Measurements from ENCODE around the gene CHN2.

DNA sequence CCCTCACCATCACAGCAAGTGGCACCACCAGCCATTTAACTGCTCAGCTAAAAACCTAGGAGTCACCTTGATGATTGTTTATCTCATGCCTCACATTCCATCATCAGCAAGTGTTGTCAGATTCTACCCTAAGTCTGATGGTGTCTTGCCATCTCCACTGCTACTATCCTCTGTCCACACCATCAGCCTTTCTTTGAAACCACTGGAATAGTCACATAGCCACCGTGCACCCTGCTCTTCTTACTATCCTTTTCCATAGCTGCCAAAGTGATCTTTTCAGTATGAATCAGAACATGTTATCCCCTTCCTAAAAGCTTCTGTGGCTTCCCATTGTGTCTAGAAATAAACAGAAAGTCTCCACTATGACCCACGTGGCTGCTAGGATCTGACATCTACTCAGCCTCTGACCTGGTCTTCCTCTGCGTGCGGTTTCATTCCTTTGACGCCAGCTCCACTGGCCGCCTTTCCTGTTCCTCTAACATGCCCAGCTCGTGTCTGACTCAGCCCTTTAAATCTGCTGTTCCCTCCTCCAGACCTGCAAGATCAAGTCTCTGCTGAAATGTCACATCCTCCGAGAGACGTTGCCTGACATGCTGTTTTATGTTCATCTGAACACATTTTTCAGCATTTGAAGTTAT, 16.5 kb upstream of the CHN2 start:
- TF ChIP-seq, protein P1, sequence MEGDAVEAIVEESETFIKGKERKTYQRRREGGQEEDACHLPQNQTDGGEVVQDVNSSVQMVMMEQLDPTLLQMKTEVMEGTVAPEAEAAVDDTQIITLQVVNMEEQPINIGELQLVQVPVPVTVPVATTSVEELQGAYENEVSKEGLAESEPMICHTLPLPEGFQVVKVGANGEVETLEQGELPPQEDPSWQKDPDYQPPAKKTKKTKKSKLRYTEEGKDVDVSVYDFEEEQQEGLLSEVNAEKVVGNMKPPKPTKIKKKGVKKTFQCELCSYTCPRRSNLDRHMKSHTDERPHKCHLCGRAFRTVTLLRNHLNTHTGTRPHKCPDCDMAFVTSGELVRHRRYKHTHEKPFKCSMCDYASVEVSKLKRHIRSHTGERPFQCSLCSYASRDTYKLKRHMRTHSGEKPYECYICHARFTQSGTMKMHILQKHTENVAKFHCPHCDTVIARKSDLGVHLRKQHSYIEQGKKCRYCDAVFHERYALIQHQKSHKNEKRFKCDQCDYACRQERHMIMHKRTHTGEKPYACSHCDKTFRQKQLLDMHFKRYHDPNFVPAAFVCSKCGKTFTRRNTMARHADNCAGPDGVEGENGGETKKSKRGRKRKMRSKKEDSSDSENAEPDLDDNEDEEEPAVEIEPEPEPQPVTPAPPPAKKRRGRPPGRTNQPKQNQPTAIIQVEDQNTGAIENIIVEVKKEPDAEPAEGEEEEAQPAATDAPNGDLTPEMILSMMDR (IDR thresholded peaks at IDR 0.05), result no peak
- TF ChIP-seq POLR2A (IDR thresholded peaks at IDR 0.05), result no peak

Data from prostate gland (tissue), 2 donors.